Measurements from ENCODE around the gene IPPK.

The IPPK gene

GRCh38 chr9:92685022-92685421 lies 15.1 kb upstream of the IPPK start:
- DNase-seq: no peak

- DNase-seq: no peak
Observed at GRCh38 chr9:92682269-92682668, 12.3 kb upstream of the IPPK start.

- DNase-seq: no peak
Observed at GRCh38 chr9:92680166-92681119, 10.5 kb upstream of the IPPK start.

GRCh38 chr9:92679413-92680165 lies 9.7 kb upstream of the IPPK start:
- DNase-seq: no peak

- no peak for DNase-seq
Observed at GRCh38 chr9:92671323-92671722, 1.4 kb upstream of the IPPK start.

GRCh38 chr9:92669527-92669889 lies 423 bp downstream of the IPPK start:
- DNase-seq: no peak

GRCh38 chr9:92668746-92669526 lies 995 bp downstream of the IPPK start:
- no peak for DNase-seq

- DNase-seq: no peak
Observed at GRCh38 chr9:92666912-92667532, 2.9 kb downstream of the IPPK start.

- no peak for DNase-seq
Observed at GRCh38 chr9:92666236-92666635, 3.7 kb downstream of the IPPK start.

GRCh38 chr9:92665836-92666235 lies 4.1 kb downstream of the IPPK start:
- no peak for DNase-seq

- DNase-seq: no peak
Observed at GRCh38 chr9:92664394-92665152, 5.4 kb downstream of the IPPK start.

GRCh38 chr9:92663951-92664350 lies 6.0 kb downstream of the IPPK start:
- no peak for DNase-seq

- no peak for DNase-seq
Observed at GRCh38 chr9:92663126-92663525, 6.8 kb downstream of the IPPK start.

- no peak for DNase-seq
Observed at GRCh38 chr9:92661743-92662142, 8.2 kb downstream of the IPPK start.

GRCh38 chr9:92661127-92661526 lies 8.8 kb downstream of the IPPK start:
- no peak for DNase-seq

GRCh38 chr9:92660266-92660665 lies 9.7 kb downstream of the IPPK start:
- no peak for DNase-seq

- no peak for DNase-seq
Observed at GRCh38 chr9:92659601-92660000, 10.3 kb downstream of the IPPK start.

- no peak for DNase-seq
Observed at GRCh38 chr9:92658611-92659010, 11.3 kb downstream of the IPPK start.

- no peak for DNase-seq
Observed at GRCh38 chr9:92658176-92658575, 11.8 kb downstream of the IPPK start.

GRCh38 chr9:92657296-92658094 lies 12.4 kb downstream of the IPPK start:
- no peak for DNase-seq

GRCh38 chr9:92656537-92656925 lies 13.4 kb downstream of the IPPK start:
- no peak for DNase-seq
